HG02943 (cell line): ENCODE measurements around the gene UBE2B.
"Not testable (repeated sequence)": the region's sequence is repeated elsewhere in the genome, so short reads cannot be mapped to it uniquely, and the experiment has no call there.

ENCODE experiments used
- ATAC-seq: cut with Tn5 transposase; IDR thresholded peaks from one replicate; pipeline ENCODE4 v1.9.1; 2021; ENCODE audit warnings: mild to moderate bottlenecking, low read depth, moderate library complexity; ENCODE audit not compliant: unreplicated experiment

UBE2B gene

DNA sequence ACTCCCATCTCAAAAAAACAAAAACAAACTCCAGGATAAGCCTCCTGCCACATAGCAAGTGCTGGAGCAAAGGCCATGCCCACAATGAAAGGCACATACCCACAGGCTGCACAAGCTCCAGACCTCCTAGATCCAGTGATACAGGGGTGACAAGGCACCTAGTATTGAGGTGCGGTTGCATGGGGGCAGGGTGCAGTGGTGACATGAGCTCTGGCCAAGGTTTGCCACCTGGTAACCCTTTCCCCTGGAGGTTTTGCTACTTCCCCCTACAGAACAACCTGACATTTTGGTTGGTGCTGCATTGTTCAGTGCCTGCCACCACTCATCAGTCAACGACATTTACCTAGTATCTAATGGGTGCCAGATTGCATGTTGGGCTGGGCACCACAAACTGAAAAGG lies 25.8 kb downstream of the UBE2B start:
- ATAC-seq: no peak

DNA sequence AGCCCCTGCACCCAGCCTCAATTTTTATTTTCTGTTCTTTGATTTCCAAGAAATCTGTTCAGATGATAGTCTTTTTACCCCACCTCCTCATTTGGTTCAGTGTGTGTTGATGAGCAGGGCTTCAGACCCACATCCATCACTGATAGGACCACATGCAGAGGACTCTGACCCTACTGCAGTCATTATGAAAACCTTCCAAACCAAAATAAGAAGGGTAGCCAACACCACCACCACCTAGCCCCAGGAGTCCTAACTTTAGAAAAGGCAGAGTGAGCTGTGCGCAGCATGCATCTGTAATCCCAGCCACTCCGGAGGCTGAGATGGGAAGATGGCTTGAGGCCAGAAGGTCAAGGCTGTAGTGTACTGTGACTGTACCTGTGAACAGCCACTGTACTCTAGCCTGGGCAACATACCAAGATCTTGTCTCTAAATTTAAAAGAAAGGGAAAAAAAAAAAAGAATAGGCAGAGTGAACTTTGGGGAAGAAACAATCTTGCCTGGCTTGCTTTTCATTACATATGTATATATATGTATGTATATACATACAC lies 27.3 kb downstream of the UBE2B start:
- ATAC-seq: no peak

DNA sequence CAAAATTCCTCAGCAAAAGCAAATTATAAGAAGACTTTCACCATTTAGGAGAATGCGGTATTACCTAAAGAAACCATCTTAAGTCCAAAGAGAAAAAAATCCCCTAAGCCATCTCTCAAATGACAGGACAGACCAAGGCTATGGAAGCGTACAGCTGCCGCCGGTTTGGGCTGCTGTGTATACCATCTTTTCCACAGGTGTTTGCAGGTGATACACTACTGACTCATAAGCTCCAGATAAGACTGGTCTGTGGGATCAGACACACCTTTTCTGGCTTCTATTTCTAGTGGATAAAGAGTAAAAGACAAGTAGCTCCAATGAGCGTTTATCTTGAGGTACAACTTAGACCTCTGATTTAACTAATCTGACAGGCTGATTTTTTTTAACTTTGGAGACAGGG lies 32.6 kb downstream of the UBE2B start:
- ATAC-seq: no peak

DNA sequence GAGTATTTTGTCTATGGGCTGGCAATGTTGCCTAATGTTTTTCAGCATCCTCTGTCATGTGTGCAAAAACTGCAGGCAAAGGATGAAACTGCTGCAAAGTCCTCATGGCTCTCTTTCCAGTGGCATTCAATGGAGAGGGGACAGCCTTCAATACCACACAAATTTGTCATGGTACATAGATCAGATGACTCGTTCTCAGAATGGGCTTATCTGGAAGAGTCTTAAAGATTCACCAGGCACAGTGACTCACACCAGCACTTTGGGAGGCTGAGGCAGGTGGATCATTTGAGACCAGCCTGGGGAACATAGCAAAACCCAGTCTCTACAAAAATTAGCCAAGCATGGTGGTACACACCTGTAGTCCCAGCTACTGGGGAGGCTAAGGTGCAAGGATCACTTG lies 35.0 kb downstream of the UBE2B start:
- ATAC-seq: no peak

DNA sequence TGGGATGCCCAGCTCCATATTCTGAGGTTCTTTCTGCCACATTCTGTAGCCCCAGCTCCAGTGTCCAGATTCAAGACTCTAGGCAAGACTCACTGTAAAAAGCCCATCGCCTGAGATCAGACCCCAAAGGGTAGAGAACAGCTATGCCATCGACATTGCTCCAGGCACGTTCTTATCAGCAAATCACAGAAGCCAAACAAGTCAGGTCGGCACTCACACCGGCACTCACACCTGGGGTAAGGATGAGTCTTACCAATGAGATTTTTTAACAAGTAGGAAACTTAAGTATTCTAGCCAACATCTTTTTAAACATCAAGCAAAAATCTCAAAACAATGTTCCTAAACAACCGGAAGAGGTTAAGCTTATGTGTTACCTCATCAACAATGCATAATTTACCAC lies 38.0 kb downstream of the UBE2B start:
- no peak for ATAC-seq

DNA sequence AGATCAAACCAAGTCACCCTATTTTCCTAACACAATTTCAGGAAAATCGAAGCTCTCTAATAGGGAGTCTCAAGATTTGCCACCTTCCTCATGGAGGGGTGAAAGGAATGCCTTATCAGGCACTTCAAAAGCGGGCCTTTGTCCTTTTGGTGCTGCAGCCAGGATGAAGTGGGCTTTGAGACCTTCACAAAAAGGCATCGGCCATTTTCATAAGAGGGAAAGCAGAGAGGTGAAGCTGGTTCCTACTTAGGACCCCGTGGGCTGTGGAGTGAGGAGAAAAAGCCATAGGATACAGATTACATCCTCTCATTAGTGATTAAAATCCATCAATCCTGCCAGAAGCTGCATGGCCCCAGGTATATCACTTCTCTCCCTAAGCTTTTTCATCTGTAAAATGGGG lies 39.5 kb downstream of the UBE2B start:
- no peak for ATAC-seq

DNA sequence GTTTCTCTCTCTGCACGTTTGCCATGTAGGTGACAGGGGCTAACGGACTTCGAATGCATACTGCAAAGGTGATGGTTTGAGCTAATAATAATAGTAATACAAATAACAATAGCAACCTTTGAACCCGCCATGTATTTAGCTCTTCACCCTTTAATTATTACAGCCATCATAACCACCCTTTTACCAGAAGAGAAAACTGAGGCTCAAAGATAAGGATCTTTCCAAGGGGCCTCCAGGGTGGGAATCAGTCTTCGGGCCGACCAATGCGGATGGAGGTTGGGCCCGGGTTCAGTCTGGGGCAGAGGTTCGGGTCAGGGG lies 39.8 kb downstream of the UBE2B start:
- no peak for ATAC-seq

DNA sequence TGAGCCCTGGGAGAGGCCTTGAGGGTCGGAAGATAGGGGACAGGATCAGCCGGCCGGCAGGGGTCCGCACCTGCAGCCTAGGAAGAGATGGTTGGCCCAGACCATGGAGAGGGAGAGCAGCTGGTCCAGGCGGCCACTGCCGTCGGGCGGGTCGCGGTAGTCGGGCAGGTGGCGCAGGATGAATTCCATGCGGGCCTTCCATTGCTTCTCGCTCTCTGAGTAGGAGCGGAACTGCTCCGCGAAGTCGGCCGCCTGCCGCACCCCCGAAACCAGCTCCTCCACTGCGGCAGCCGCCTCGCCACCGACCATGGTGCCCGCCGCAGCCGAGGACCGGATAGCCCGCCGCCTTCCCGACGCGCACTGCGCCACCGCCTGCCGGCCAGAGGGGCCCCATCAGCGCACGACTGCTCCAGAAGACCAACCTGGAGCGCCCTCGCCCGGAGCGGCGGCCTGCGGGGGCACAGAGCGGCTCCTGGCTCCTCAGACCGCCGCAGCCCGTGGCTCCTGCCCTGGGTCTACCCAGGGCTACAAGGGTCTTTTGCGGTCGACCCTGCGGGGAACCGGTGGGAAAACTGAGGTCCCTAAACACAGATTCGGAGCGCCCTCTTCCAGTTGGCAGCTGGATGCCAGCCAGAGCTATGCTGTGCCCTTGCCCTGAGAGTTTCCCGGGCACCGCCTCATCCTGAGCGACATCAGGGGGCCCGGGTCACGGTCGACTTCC lies 40.3 kb downstream of the UBE2B start, which contains the start of gene CDKN2AIPNL:
Gene CDKN2AIPNL (minus strand): TSS at position 336 of the 721 bp plus-strand sequence. CDS start 27 bp downstream, at position 309.
- ATAC-seq: peak; percentile 94

DNA sequence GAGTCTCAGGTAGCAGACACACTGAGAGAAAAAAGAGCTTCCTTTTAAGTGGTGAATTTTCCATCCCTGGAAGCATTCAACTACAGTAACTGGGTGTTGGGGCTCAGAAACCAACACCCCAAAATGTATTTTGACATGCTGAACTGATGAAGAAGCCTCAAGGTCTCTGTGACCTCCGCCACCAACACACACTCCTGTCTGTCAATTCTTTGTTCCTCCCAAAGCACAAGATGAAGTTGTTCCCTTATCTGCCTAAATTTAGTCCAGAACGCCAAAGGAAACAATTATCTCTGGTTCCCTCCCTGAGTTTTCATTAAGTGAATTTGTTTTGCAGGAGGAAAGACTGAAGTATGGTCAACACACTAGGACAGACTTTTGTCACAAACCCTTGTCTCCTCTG lies 41.7 kb downstream of the UBE2B start:
- no peak for ATAC-seq

DNA sequence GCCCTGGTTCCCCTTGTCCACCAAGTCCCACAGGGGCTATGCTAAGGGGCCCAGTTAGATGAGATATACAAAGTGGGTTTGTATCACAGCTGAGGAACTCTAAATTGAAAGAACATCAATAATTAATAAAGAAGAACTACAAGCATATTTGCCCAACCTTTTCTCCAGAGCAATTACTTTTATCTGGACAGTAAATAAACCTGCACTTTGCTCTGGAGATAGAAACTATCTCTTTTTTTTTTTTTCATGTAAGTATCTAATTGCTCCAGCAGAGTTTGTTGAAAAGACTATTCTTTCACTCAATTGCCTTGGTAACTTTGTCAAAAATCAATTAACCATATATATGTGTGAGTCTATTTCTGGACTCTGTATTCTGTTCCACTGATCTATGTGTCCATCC lies 46.3 kb downstream of the UBE2B start:
- no peak for ATAC-seq

DNA sequence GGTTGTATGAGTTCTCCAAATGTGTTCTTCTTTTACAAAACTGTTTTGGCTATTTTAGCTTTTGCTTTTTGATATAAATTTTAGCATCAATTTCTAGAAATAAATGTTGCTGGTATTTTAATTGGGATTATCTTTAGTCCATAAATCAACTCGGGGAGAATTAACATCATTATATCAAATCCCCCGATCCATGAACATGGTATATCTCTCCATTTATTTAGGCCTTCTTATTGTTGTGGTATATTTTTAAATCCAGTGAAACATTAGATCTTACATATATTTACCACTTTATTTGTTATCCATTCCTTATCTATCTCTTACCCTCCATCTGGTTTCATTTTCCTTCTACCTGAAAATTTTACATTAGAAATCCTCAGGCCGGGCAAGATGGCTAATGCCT lies 47.6 kb downstream of the UBE2B start:
- no peak for ATAC-seq

DNA sequence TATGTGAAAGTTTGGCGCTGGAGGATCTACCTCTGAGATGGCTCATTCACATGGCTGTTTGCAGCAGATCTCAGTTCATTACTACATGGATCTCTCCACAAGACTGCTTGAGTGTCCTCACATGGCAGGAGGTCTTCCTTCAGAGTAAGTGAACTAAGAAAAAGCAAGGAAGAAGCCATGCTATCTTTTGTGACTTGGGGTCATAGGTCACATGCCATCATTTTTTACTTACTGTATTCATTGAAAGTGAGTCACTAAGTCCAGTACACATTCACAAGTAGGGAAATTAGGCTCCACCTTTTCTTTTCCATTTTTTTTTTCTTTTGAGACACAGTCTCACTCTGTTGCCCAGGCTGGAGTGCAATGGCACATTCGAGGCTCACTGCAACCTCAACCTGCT lies 49.0 kb downstream of the UBE2B start:
- no peak for ATAC-seq

DNA sequence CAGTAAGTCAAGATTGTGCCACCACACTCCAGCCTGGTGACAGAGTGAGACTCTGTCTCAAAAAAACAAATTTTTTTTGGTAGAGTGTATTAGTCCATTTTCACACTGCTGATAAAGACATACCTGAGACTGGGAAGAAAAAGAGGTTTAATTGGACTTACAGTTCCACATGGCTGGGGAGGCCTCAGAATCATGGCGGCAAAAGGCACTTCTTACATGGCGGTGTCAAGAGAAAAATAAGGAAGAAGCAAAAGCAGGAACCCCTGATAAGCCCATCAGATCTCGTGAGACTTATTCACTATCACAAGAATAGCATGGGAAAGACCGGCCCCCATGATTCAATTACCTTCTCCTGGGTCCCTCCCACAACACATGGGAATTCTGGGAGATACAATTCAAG lies 49.7 kb downstream of the UBE2B start:
- ATAC-seq: not testable (repeated sequence)

DNA sequence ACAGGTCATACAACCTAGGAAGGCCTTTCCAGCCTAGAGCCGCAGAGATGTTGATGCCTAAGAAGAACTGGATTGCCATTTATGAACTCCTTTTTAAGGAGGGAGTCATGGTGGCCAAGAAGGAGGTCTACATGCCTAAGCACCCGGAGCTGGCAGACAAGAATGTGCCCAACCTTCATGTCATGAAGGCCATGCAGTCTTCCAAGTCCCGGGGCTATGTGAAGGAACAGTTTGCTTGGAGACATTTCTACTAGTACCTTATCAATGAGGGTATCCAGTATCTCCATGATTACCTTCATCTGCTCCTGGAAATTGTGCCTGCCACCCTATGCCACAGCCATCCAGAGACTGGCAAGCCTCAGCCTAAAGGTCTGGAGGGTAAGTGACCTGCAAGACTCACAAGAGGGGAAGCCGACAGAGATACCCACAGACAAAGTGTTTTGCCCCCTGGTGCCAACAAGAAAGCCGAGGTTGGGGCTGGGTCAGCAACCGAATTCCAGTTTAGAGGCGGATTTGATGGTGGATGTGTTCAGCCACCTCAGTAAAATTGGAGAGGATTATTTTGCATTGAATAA lies 51.5 kb downstream of the UBE2B start:
- ATAC-seq: no peak

DNA sequence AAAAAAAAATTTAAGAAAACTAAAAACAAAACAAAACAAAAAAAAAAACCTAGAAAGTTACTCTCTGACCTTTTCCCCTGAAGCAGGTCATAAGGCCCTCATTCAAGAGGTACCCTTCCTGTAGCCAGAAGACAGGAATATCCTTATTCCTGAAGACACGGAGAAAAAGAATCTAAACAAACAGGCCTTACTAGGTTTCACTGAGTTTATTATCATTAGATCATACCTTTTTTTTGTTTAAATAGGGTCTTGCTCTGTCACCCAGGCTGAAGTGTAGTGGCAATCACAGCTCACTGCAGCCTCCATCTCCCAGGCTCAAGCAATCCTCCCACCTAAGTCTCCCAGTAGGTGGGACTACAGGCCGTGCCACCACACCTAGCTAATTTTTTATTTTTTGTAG lies 52.0 kb downstream of the UBE2B start:
- no peak for ATAC-seq

DNA sequence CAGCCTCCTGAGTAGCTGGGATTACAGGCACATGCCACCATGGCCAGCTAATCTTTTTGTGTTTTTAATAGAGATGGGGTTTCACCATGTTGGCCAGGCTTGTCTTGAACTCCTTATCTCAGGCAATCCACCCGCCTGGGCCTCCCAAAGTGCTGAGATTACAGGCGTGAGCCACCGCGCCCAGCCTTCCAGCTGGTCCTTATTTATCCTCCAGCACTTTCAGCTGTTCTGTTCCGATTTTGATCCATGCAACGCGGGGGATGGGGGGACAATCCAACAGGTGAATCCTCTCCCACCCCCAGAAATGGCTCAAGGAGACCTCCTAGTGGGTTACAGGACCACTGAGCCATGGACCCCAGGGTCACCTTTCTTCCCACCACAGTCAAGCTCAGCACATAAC lies 55.0 kb downstream of the UBE2B start:
- no peak for ATAC-seq

DNA sequence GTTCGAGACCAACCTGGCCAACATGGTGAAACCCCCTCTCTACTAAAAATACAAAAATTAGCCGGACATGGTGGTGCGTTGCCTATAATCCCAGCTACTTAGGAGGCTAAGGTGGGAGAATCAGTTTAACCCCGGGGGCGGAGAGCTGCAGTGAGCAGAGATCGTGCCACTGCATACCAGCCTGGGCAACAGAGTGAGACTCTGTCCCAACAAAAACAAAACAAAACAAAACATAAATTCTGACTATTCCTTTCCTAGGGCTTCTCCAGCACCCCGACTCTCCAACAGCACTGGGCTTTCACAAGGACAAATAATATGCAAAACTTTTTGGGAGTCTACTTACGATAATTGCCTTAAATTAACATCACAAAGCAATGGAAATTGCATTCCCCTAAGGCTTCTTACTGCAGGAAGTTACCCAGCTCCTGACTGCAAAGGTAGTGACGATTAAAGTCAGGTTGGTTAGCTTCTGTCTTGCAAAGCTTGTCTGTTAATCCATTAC lies 56.2 kb downstream of the UBE2B start:
- no peak for ATAC-seq

DNA sequence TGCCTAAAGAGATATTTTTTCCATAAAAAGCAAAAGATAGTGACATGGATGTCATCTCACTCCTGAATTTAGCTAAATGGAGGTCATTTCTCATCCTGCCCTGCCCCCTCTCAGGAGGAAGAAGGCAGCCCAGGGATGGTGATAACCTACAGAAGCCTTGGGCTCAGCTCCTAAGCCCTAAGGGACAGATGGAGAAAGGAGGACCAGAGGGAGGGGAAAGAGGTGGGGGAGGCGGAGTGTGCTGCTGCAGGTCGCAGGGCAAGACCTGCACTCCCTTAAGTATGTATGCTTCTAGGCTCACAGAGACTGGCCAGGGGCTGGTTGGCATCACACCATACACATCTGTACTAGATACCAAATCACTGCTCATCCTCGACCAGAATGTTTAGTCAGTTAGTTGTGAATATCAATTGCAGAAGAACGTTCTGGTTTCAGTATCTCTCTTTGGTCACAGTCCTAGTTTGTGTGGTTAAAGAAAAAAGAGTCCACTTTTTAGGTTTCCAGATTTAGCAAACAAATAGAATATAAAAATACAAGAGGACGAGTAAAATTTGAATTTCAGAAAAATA lies 58.7 kb downstream of the UBE2B start:
- ATAC-seq: no peak

DNA sequence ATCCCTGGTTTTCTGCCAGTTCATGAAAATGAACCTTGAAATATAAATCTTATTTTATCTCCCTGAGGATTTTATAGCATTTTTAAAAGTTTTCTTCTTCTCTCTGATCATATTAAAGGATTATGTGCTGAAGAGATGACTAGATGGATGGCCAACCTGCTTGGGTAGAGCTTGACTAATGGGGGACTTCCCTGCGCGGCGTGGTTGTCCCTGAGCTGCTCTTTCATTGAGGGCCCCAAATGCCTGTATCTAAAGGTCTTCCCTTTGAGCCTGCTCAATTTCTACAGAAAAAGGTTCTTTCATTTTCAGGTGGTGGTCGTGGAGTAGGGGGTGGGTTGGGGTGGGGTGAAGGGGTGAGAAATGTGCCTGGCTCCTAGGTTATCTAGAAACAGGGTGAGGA lies 60.8 kb downstream of the UBE2B start:
- no peak for ATAC-seq

DNA sequence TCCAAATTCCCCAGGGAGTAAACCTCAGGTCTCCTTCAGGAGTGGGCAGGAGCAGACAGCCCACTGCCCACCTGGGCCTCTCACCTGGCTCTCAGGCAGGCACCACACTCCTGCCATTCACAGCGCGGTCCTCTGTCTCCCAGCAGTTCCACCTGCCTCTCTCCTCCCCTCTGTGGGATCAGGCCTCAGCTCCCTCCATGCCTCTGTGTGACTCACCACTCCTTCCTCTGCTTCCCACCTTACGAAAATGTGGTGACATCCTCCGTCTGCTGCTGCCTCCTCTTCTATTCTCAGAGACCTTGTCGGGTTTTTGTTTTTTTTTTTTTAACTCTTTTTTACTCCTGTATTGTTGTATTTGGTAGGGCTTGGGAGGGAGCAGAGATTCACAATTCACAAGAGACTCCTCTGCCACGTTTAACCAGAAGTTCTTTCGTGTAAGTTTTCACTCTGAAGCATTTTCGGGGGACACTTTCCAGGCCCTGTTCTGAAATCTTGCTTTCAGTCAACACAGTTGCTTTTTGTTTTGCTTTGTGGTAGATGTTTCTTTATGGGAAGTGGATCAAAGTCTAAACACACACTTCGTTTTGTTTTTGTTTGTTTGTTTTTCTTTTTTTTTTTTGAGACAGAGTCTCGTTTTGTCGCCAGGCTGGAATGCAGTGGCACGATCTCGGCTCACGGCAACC lies 61.4 kb downstream of the UBE2B start:
- no peak for ATAC-seq

DNA sequence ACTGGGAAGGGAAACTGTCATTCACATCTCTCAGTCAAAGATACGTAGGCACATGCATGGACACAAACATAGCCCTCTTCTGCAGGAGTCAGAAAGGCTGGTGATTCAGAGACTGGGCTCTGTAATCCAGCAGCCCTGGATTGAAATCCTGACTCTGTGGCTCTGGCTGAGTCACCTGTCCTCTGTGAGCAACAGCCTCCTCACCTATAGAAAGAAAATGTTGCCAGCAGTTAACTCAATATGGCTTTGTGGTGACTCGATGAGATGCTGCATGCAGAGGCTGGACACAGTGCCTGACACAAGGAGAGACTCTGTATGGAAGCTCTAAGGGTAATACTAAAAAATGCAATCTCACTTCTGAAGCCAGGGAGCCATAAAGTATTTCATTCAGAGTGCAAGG lies 64.2 kb downstream of the UBE2B start:
- no peak for ATAC-seq
